ENCODE data around the gene MEIOSIN.

Gene MEIOSIN

DNA sequence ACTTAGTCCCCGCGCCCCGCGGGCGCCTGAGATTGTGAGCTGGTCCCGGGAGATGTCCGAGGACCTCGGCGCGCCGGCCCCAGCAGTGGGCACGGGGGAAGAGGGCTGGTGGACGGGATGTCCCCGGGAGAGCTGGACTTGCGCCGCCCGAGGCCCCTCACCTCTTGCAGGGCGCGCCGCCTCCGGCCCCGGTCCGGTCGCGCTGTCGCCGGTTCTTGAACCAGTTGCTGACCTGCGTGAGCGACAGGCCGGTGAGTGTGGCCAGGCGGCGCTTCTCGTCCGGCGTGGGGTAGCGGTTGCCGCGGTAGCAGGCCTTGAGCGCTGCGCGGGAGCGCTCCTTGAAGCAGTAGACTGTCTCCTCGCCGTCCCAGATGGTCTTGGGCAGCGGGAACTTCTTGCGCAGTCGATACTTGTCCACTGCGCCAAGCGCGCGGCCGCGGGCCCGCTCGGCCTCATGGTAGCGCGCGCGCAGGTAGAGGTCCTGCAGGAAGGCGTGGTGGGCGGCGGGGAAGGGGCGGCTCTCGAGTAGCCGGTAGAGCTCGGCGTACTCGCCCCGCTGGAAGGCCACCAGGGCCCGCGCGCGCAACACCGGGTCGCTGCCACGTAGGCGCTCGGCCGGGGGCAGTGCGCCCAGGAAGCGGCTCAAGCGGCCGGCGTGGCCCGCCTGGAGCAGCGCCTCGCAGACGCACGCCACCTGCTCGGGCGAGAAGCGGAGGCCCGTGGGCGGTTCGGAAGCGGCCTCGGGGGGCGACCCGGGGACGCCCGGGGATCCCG, 34.8 kb downstream of the MEIOSIN start (continued):
- peak; percentile 77; the same call in 1 of the 2 replicates for TF ChIP-seq ZFP37 (tag by site-specific recombination; IDR thresholded peaks at IDR 0.05)
- no peak for TF ChIP-seq ZNF670 (tag by site-specific recombination; IDR thresholded peaks at IDR 0.05; ENCODE audit: low read depth)
- TF ChIP-seq, protein P1, sequence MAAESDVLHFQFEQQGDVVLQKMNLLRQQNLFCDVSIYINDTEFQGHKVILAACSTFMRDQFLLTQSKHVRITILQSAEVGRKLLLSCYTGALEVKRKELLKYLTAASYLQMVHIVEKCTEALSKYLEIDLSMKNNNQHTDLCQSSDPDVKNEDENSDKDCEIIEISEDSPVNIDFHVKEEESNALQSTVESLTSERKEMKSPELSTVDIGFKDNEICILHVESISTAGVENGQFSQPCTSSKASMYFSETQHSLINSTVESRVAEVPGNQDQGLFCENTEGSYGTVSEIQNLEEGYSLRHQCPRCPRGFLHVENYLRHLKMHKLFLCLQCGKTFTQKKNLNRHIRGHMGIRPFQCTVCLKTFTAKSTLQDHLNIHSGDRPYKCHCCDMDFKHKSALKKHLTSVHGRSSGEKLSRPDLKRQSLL (tag by site-specific recombination; IDR thresholded peaks at IDR 0.05), result no peak
- TF ChIP-seq ZNF747 (tag by site-specific recombination; IDR thresholded peaks at IDR 0.05), result no peak
- no peak for TF ChIP-seq HOXA7 (CRISPR knock-in tag; IDR thresholded peaks at IDR 0.05; ENCODE audit: borderline replicate concordance)
- no peak for TF ChIP-seq ZNF221 (tag by site-specific recombination; IDR thresholded peaks at IDR 0.05; ENCODE audit: borderline replicate concordance)
- TF ChIP-seq ZNF302 (tag by site-specific recombination; IDR thresholded peaks at IDR 0.05; ENCODE audit: low read depth), result no peak
- TF ChIP-seq, protein P2, sequence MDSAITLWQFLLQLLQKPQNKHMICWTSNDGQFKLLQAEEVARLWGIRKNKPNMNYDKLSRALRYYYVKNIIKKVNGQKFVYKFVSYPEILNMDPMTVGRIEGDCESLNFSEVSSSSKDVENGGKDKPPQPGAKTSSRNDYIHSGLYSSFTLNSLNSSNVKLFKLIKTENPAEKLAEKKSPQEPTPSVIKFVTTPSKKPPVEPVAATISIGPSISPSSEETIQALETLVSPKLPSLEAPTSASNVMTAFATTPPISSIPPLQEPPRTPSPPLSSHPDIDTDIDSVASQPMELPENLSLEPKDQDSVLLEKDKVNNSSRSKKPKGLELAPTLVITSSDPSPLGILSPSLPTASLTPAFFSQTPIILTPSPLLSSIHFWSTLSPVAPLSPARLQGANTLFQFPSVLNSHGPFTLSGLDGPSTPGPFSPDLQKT (IDR thresholded peaks at IDR 0.05; ENCODE audit: borderline replicate concordance, low read depth, low read length), result no peak
- no peak for TF ChIP-seq ZNF354C (tag by site-specific recombination; IDR thresholded peaks at IDR 0.05; ENCODE audit: borderline replicate concordance, low read depth)
- no peak for TF ChIP-seq ZNF837 (tag by site-specific recombination; IDR thresholded peaks at IDR 0.05)
- no peak for TF ChIP-seq ZNF155 (tag by site-specific recombination; IDR thresholded peaks at IDR 0.05)
- no peak for TF ChIP-seq ZNF292 (tag by site-specific recombination; IDR thresholded peaks at IDR 0.05; ENCODE audit: borderline replicate concordance, low read depth)
- no peak for TF ChIP-seq YY1 (tag by site-specific recombination; IDR thresholded peaks at IDR 0.05)
- TF ChIP-seq ZNF529 (tag by site-specific recombination; IDR thresholded peaks at IDR 0.05; ENCODE audit: insufficient replicate concordance), result no peak
- TF ChIP-seq ZNF174 (tag by site-specific recombination; IDR thresholded peaks at IDR 0.05), result no peak
- TF ChIP-seq, protein P3, sequence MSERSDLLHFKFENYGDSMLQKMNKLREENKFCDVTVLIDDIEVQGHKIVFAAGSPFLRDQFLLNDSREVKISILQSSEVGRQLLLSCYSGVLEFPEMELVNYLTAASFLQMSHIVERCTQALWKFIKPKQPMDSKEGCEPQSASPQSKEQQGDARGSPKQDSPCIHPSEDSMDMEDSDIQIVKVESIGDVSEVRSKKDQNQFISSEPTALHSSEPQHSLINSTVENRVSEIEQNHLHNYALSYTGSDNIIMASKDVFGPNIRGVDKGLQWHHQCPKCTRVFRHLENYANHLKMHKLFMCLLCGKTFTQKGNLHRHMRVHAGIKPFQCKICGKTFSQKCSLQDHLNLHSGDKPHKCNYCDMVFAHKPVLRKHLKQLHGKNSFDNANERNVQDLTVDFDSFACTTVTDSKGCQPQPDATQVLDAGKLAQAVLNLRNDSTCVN (tag by site-specific recombination; optimal IDR thresholded peaks at IDR 0.05), result peak; percentile 98
- TF ChIP-seq, protein P4, sequence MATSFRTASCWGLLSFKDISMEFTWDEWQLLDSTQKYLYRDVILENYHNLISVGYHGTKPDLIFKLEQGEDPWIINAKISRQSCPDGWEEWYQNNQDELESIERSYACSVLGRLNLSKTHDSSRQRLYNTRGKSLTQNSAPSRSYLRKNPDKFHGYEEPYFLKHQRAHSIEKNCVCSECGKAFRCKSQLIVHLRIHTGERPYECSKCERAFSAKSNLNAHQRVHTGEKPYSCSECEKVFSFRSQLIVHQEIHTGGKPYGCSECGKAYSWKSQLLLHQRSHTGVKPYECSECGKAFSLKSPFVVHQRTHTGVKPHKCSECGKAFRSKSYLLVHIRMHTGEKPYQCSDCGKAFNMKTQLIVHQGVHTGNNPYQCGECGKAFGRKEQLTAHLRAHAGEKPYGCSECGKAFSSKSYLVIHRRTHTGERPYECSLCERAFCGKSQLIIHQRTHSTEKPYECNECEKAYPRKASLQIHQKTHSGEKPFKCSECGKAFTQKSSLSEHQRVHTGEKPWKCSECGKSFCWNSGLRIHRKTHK (tag by site-specific recombination; IDR thresholded peaks at IDR 0.05), result no peak
- TF ChIP-seq, protein P5, sequence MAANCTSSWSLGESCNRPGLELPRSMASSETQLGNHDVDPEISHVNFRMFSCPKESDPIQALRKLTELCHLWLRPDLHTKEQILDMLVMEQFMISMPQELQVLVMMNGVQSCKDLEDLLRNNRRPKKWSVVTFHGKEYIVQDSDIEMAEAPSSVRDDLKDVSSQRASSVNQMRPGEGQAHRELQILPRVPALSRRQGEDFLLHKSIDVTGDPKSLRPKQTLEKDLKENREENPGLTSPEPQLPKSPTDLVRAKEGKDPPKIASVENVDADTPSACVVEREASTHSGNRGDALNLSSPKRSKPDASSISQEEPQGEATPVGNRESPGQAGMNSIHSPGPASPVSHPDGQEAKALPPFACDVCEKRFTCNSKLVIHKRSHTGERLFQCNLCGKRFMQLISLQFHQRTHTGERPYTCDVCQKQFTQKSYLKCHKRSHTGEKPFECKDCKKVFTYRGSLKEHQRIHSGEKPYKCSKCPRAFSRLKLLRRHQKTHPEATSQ (tag by site-specific recombination; IDR thresholded peaks at IDR 0.05), result no peak
- TF ChIP-seq GLI4 (tag by site-specific recombination; IDR thresholded peaks at IDR 0.05), result 0 out of 2 replicates have a peak, but pooled peaks have one; percentile 36
- TF ChIP-seq SP3 (tag by site-specific recombination; IDR thresholded peaks at IDR 0.05), result peak; percentile 35
- TF ChIP-seq, protein P6, sequence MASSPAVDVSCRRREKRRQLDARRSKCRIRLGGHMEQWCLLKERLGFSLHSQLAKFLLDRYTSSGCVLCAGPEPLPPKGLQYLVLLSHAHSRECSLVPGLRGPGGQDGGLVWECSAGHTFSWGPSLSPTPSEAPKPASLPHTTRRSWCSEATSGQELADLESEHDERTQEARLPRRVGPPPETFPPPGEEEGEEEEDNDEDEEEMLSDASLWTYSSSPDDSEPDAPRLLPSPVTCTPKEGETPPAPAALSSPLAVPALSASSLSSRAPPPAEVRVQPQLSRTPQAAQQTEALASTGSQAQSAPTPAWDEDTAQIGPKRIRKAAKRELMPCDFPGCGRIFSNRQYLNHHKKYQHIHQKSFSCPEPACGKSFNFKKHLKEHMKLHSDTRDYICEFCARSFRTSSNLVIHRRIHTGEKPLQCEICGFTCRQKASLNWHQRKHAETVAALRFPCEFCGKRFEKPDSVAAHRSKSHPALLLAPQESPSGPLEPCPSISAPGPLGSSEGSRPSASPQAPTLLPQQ (tag by site-specific recombination; IDR thresholded peaks at IDR 0.05), result peak; percentile 34
- TF ChIP-seq, protein P7, sequence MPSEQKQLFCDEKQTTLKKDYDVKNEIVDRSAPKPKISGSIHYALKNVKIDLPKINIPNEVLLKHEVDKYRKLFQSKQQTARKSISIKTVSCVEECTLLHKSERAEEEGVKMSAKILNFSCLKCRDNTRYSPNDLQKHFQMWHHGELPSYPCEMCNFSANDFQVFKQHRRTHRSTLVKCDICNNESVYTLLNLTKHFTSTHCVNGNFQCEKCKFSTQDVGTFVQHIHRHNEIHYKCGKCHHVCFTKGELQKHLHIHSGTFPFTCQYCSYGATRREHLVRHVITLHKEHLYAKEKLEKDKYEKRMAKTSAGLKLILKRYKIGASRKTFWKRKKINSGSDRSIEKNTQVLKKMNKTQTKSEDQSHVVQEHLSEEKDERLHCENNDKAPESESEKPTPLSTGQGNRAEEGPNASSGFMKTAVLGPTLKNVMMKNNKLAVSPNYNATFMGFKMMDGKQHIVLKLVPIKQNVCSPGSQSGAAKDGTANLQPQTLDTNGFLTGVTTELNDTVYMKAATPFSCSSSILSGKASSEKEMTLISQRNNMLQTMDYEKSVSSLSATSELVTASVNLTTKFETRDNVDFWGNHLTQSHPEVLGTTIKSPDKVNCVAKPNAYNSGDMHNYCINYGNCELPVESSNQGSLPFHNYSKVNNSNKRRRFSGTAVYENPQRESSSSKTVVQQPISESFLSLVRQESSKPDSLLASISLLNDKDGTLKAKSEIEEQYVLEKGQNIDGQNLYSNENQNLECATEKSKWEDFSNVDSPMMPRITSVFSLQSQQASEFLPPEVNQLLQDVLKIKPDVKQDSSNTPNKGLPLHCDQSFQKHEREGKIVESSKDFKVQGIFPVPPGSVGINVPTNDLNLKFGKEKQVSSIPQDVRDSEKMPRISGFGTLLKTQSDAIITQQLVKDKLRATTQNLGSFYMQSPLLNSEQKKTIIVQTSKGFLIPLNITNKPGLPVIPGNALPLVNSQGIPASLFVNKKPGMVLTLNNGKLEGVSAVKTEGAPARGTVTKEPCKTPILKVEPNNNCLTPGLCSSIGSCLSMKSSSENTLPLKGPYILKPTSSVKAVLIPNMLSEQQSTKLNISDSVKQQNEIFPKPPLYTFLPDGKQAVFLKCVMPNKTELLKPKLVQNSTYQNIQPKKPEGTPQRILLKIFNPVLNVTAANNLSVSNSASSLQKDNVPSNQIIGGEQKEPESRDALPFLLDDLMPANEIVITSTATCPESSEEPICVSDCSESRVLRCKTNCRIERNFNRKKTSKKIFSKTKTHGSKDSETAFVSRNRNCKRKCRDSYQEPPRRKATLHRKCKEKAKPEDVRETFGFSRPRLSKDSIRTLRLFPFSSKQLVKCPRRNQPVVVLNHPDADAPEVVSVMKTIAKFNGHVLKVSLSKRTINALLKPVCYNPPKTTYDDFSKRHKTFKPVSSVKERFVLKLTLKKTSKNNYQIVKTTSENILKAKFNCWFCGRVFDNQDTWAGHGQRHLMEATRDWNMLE (tag by site-specific recombination; conservative IDR thresholded peaks at IDR 0.05; ENCODE audit: low read depth), result no peak
- no peak for TF ChIP-seq HOXD13 (CRISPR knock-in tag; IDR thresholded peaks at IDR 0.05; ENCODE audit: borderline replicate concordance)
- TF ChIP-seq ZBTB20 (tag by site-specific recombination; IDR thresholded peaks at IDR 0.05), result no peak; the same call in 1 of the 2 replicates
